ENCODE results near the gene CADM1. TPM values are rescaled to one million over a fixed set of nuclear protein-coding genes. Genes with fewer than 3 reads are reported as not detected.

Gene CADM1
- total and polyA plus RNA-seq, 4 experiments from 2014 or later, result 2.8 to 5.6 (median 3.3) TPM

DNA sequence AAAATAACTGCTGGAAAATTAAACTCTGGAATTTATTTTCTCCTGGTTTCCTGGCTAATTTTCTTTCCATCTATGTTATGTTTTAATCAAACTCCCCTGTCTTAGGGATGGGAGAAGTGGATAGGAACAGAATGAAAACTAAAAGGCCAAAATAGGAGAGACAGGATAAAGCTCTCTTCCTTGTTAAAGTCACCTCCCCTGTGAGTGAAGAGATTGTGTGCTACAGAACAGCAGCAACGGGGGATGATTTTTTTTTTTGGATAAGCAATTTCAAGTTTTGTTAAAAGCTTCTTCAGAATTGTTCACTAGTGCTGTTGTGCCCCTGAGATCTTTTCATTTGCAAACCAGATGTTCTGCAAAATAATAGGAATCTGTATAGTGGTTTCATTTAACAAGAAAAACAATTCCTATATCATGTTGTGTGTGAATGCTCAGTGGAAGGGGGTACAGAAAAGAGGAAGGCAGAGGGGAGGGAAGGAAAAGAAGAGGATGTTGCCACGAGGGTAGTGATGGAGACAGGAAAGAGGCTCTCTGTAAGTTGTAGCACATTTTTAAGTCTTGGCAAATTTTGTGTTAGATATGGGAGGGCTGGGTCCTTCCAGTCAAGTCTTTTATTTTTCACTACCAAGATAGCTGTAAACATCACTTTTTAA is 301.2 kb downstream of the CADM1 start:
- H3K27ac Mint-ChIP-seq, result no peak overlapping the region
- H3K36me3 Mint-ChIP-seq, result no peaks in the 10 kb centered on the region
- Histone ChIP-seq H3K27me3 (ENCODE audit: insufficient read depth, low read length) (no peaks in the 10 kb centered on the region), H3K4me3 (ENCODE audit: low read length in 2 of 2) (no peak overlapping the region), H3K27ac (ENCODE audit: low read depth, low read length) (no peak overlapping the region), H3K9me3 (ENCODE audit: control insufficient read depth in 1 of 2, low read length in 2 of 2) (no peaks in the 10 kb centered on the region), H3K36me3 (ENCODE audit: insufficient read depth, low read length) (no peaks in the 10 kb centered on the region), H3K4me1 (ENCODE audit: insufficient read depth, low read length) (no peaks in the 10 kb centered on the region)
- intact Hi-C loops (cut with micrococcal nuclease), result no loop called here
- H3K4me1 Mint-ChIP-seq, result no peaks in the 10 kb centered on the region
- no peak overlapping the region for H3K4me3 Mint-ChIP-seq
- H3K27me3 Mint-ChIP-seq, result peaks cover 0 to 2% of the 10 kb centered on the region in 2 donors
- peaks cover 0 to 7% (median 0%) of the 10 kb centered on the region in 8 donors for H3K9me3 Mint-ChIP-seq
- POLR2A ChIA-PET (ENCODE audit: partially characterized antibody), result no interaction called here
- DNase-seq, result no peak
- CTCF ChIA-PET (ENCODE audit: partially characterized antibody), result no interaction called here

DNA sequence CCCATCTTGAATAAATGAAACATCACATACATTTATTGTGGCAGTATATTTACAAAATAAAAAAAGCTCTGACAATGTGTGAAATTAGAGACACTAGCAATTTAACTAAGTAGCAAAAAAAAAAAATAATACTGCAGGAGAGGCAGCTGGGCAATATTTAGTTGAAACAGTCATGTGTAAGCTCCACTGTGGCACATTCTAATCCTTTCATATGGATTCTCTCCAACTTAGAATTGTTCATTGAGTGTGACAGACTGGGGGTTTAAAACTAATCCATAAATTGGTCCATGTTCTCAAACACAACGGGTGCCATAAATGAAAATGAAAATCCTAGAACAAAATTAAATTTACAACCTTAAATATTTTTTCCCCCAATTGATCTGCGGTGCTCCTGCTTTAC is 302.1 kb downstream of the CADM1 start:
- Mint-ChIP-seq H3K36me3 (no peaks in the 10 kb centered on the region), H3K9me3 (peaks cover 0 to 2% (median 0%) of the 10 kb centered on the region in 8 donors), H3K27me3 (peaks cover 0 to 2% of the 10 kb centered on the region in 2 donors), H3K4me1 (no peaks in the 10 kb centered on the region), H3K4me3 (no peak overlapping the region), H3K27ac (no peak overlapping the region)
- POLR2A ChIA-PET (ENCODE audit: partially characterized antibody), result no interaction called here
- CTCF ChIA-PET (ENCODE audit: partially characterized antibody), result no interaction called here
- Histone ChIP-seq H3K9me3 (ENCODE audit: control insufficient read depth in 1 of 2, low read length in 2 of 2) (no peaks in the 10 kb centered on the region), H3K27ac (ENCODE audit: low read depth, low read length) (no peak overlapping the region), H3K4me3 (ENCODE audit: low read length in 2 of 2) (no peak overlapping the region), H3K36me3 (ENCODE audit: insufficient read depth, low read length) (no peaks in the 10 kb centered on the region), H3K4me1 (ENCODE audit: insufficient read depth, low read length) (no peaks in the 10 kb centered on the region), H3K27me3 (ENCODE audit: insufficient read depth, low read length) (no peaks in the 10 kb centered on the region)
- DNase-seq, result no peak
- intact Hi-C loops (cut with micrococcal nuclease), result no loop called here

DNA sequence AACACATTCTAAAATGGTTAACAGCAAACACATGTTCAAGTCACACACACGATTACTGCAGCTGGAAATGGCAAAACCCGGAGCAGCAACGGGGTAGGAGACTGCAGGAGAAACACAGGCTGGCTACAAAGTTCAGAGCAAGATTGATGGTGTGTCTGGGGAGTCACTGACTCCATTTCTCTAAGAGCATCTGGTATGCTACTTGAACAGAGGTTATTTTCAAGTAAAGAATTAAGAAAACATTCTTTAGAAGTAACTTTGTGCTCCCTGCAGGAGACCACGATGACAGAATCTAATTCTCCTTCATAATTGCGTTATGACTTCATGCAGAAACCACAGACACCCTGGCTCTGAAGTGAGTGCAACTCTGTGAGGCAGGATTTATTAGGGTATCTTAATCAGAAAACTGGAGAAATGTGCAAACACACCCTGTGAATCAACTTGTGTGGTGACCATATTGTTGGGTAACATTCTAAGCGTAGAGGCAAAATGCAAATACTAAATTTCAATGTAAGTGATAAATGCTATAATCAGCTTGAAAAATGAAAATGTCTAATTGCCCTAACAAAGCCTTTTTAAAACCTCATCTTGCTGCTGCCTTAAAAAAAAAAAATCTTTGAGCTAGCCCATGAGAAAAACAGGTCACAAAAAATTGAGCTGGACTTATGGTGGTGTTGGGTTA is 303.0 kb downstream of the CADM1 start:
- Mint-ChIP-seq H3K27me3 (peaks cover 0 to 2% of the 10 kb centered on the region in 2 donors), H3K4me1 (no peaks in the 10 kb centered on the region), H3K9me3 (peaks cover 0 to 2% (median 0%) of the 10 kb centered on the region in 8 donors), H3K36me3 (no peaks in the 10 kb centered on the region), H3K27ac (no peak overlapping the region), H3K4me3 (no peak overlapping the region)
- no peak overlapping the region for H3K4me3 ChIP-seq (ENCODE audit: low read length in 2 of 2)
- H3K27ac ChIP-seq (ENCODE audit: low read depth, low read length), result no peak overlapping the region
- H3K9me3 ChIP-seq (ENCODE audit: control insufficient read depth in 1 of 2, low read length in 2 of 2), result no peaks in the 10 kb centered on the region
- no peaks in the 10 kb centered on the region for H3K27me3 ChIP-seq (ENCODE audit: insufficient read depth, low read length)
- POLR2A ChIA-PET (ENCODE audit: partially characterized antibody), result no interaction called here
- DNase-seq, result no peak
- no peaks in the 10 kb centered on the region for H3K36me3 ChIP-seq (ENCODE audit: insufficient read depth, low read length)
- intact Hi-C loops (cut with micrococcal nuclease), result no loop called here
- H3K4me1 ChIP-seq (ENCODE audit: insufficient read depth, low read length), result no peaks in the 10 kb centered on the region
- CTCF ChIA-PET (ENCODE audit: partially characterized antibody), result no interaction called here

DNA sequence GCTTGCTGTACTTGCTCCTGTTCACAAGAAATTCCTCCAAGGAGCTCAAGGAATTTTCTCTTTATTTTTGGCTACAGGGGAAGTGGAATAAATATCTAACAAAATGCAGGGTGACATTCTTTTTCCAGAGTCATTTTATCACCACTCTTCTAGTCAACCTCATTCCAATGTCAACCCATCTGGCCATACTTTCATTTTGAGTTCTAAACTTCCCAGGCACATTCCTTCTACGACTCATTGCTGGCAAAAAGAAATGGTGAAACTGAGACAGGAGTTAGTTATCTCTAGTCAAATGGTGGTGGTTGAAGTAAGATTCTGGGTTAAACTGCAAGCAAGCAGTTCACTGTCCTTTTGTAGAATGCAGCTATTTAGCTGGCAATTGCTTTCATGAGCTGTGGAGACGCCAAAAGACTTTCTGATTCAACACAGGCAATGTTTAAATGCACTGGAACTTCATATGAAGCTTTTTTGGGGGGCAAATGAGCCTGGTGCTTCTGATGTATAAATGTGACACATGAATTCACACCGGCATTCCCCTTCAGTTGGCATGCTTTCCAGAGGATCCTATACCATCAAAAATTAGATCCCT is 304.6 kb downstream of the CADM1 start:
- Mint-ChIP-seq H3K27me3 (no peaks in the 10 kb centered on the region), H3K4me1 (peaks cover under 1 to 5% (median 1%) of the 10 kb centered on the region in 4 donors), H3K4me3 (no peak overlapping the region), H3K27ac (no peak overlapping the region), H3K36me3 (no peaks in the 10 kb centered on the region), H3K9me3 (peaks cover 0 to 2% (median 0%) of the 10 kb centered on the region in 8 donors)
- H3K36me3 ChIP-seq (ENCODE audit: insufficient read depth, low read length), result no peaks in the 10 kb centered on the region
- intact Hi-C loops (cut with micrococcal nuclease), result no loop called here
- CTCF ChIA-PET (ENCODE audit: partially characterized antibody), result no interaction called here
- DNase-seq, result no peak
- H3K9me3 ChIP-seq (ENCODE audit: control insufficient read depth in 1 of 2, low read length in 2 of 2), result no peaks in the 10 kb centered on the region
- H3K4me3 ChIP-seq (ENCODE audit: low read length in 2 of 2), result no peak overlapping the region
- H3K27me3 ChIP-seq (ENCODE audit: insufficient read depth, low read length), result no peaks in the 10 kb centered on the region
- no peak overlapping the region for H3K27ac ChIP-seq (ENCODE audit: low read depth, low read length)
- no peaks in the 10 kb centered on the region for H3K4me1 ChIP-seq (ENCODE audit: insufficient read depth, low read length)
- POLR2A ChIA-PET (ENCODE audit: partially characterized antibody), result no interaction called here

DNA sequence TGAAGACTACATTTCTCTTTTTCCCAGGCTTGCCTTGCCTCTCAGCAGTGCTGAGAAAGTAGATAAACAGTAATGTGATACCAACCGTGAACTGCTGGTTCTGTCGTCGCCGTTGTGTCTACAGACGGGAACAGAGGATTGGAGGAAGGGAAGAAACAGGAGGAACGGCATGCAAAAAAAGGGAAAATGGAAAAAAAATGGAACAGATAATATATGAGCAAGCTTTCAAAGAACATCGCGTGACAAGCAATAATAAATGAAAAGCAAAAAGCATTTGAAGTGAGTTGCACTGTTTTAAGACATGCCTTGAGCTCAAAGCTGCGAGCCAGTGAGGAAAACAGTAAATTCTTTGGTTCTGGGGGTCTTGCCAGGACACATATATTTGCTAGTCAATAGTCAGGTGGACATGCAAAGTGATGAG is 305.9 kb downstream of the CADM1 start:
- H3K4me1 ChIP-seq (ENCODE audit: insufficient read depth, low read length), result no peaks in the 10 kb centered on the region
- ChIA-PET CTCF (ENCODE audit: partially characterized antibody) (no interaction called here), POLR2A (ENCODE audit: partially characterized antibody) (no interaction called here)
- no peak overlapping the region for H3K4me3 Mint-ChIP-seq
- no peaks in the 10 kb centered on the region for H3K36me3 Mint-ChIP-seq
- no peaks in the 10 kb centered on the region for H3K36me3 ChIP-seq (ENCODE audit: insufficient read depth, low read length)
- peaks cover 0 to 2% (median 0%) of the 10 kb centered on the region in 8 donors for H3K9me3 Mint-ChIP-seq
- H3K4me1 Mint-ChIP-seq, result peaks cover 5 to 12% (median 7%) of the 10 kb centered on the region in 4 donors
- no peaks in the 10 kb centered on the region for H3K9me3 ChIP-seq (ENCODE audit: control insufficient read depth in 1 of 2, low read length in 2 of 2)
- no peaks in the 10 kb centered on the region for H3K27me3 Mint-ChIP-seq
- H3K4me3 ChIP-seq (ENCODE audit: low read length in 2 of 2), result no peak overlapping the region
- intact Hi-C loops (cut with micrococcal nuclease), result no loop called here
- no peak overlapping the region for H3K27ac Mint-ChIP-seq
- no peak for DNase-seq
- H3K27ac ChIP-seq (ENCODE audit: low read depth, low read length), result no peak overlapping the region
- no peaks in the 10 kb centered on the region for H3K27me3 ChIP-seq (ENCODE audit: insufficient read depth, low read length)

DNA sequence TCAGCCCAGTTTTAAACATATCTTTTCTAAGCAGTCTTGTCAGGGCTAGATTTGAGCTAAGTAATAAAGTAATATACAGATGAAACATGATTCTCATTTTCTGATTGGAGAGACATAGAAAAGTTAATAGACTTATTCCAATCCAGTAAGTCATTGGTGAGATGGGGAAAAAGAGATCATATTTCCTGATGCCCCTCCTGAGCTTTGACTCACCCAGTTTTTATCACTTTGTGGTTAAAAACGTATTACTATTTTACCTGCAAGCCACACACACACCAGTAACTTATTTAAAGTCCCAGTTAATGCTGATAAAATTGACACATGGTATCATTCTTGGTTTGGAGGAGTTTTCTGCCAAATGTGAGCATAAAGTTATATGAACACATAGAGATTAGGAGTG is 306.8 kb downstream of the CADM1 start:
- Histone ChIP-seq H3K27ac (ENCODE audit: low read depth, low read length) (no peak overlapping the region), H3K36me3 (ENCODE audit: insufficient read depth, low read length) (no peaks in the 10 kb centered on the region), H3K4me3 (ENCODE audit: low read length in 2 of 2) (no peak overlapping the region), H3K27me3 (ENCODE audit: insufficient read depth, low read length) (no peaks in the 10 kb centered on the region), H3K9me3 (ENCODE audit: control insufficient read depth in 1 of 2, low read length in 2 of 2) (no peaks in the 10 kb centered on the region), H3K4me1 (ENCODE audit: insufficient read depth, low read length) (no peaks in the 10 kb centered on the region)
- DNase-seq, result no peak
- intact Hi-C loops (cut with micrococcal nuclease), result no loop called here
- ChIA-PET POLR2A (ENCODE audit: partially characterized antibody) (no interaction called here), CTCF (ENCODE audit: partially characterized antibody) (interaction anchor here (1.2 kb wide), 1 partner anchor 25 kb away, joined by 3 read pairs; no protein-coding TSS in a partner anchor)
- peaks cover 0 to 2% (median 0%) of the 10 kb centered on the region in 8 donors for H3K9me3 Mint-ChIP-seq
- peaks cover 5 to 13% (median 7%) of the 10 kb centered on the region in 4 donors for H3K4me1 Mint-ChIP-seq
- H3K27ac Mint-ChIP-seq, result no peak overlapping the region
- H3K4me3 Mint-ChIP-seq, result no peak overlapping the region
- H3K36me3 Mint-ChIP-seq, result no peaks in the 10 kb centered on the region
- H3K27me3 Mint-ChIP-seq, result no peaks in the 10 kb centered on the region

DNA sequence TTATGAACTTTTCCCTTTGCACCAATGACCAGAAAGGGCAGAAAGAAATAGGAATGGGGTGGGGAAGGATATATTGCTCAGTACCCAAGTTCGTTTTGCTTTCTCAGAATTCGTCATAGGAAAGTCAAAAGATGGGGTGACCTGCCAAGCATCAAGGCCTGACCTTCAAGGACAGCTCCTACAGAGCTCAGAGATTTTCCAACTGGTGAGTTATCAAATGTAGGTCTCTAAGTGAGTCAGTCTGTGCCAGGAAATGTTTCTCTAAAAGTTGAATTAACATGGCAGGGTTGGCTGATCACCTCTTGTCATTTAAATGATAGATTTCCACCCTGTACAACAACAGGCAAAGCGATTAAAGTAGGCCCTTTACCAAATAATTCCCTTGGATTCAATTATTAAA is 307.2 kb downstream of the CADM1 start:
- H3K9me3 Mint-ChIP-seq, result peaks cover 0 to 2% (median 0%) of the 10 kb centered on the region in 8 donors
- POLR2A ChIA-PET (ENCODE audit: partially characterized antibody), result no interaction called here

More for the DNA sequence above, 307.2 kb downstream of the CADM1 start:
- Mint-ChIP-seq H3K36me3 (no peaks in the 10 kb centered on the region), H3K4me3 (no peak overlapping the region), H3K27ac (no peak overlapping the region), H3K4me1 (peaks cover 5 to 13% (median 7%) of the 10 kb centered on the region in 4 donors), H3K27me3 (no peaks in the 10 kb centered on the region)
- no peaks in the 10 kb centered on the region for H3K36me3 ChIP-seq (ENCODE audit: insufficient read depth, low read length)
- no peak for DNase-seq
- H3K4me1 ChIP-seq (ENCODE audit: insufficient read depth, low read length), result no peaks in the 10 kb centered on the region
- no peak overlapping the region for H3K4me3 ChIP-seq (ENCODE audit: low read length in 2 of 2)
- no peak overlapping the region for H3K27ac ChIP-seq (ENCODE audit: low read depth, low read length)
- intact Hi-C loops (cut with micrococcal nuclease), result no loop called here
- H3K9me3 ChIP-seq (ENCODE audit: control insufficient read depth in 1 of 2, low read length in 2 of 2), result no peaks in the 10 kb centered on the region
- CTCF ChIA-PET (ENCODE audit: partially characterized antibody), result interaction anchor here (1.2 kb wide), 1 partner anchor 24 kb away, joined by 3 read pairs; no protein-coding TSS in a partner anchor
- no peaks in the 10 kb centered on the region for H3K27me3 ChIP-seq (ENCODE audit: insufficient read depth, low read length)

Data from CD4-positive, alpha-beta memory T cell (primary cell).